ENCODE measurements around the gene CSHL1. TPM values are rescaled to one million over a fixed set of nuclear protein-coding genes. Genes with fewer than 3 reads are reported as not detected.
A peak's percentile ranks its signal among the peaks of the same experiment; 100 is the strongest.
"Not testable (repeated sequence)": the region's sequence is repeated elsewhere in the genome, so short reads cannot be mapped to it uniquely, and the experiment has no call there.

The CSHL1 gene
- total RNA-seq, 1 donor from 2014 or later = not detected

- no peak overlapping the region for H3K4me2 ChIP-seq (ENCODE audit: low read length)
- no peak overlapping the region for H3K27ac Mint-ChIP-seq (ENCODE audit: unreplicated experiment)
- no peaks in the 10 kb centered on the region for H3K79me2 ChIP-seq (ENCODE audit: insufficient read depth, low read length)
- no peaks in the 10 kb centered on the region for H4K20me1 ChIP-seq (ENCODE audit: insufficient read depth, low read length)
- no peaks in the 10 kb centered on the region for H3K4me1 Mint-ChIP-seq (ENCODE audit: low read depth, unreplicated experiment)
- H3K27me3 Mint-ChIP-seq (ENCODE audit: low read depth, unreplicated experiment) = peaks cover 51% of the 10 kb centered on the region
- no peaks in the 10 kb centered on the region for H3K9me3 ChIP-seq (ENCODE audit: insufficient read depth, low read depth, low read length)
- no peak overlapping the region for H3K4me3 Mint-ChIP-seq (ENCODE audit: unreplicated experiment)
- peaks cover 11% of the 10 kb centered on the region for H3K27me3 ChIP-seq (ENCODE audit: insufficient read depth, low read length)
- H3K9ac ChIP-seq (ENCODE audit: low read length) = no peak overlapping the region
- no peak for DNase-seq (ENCODE audit: low read depth)
- FAIRE-seq = no peak
- H3K4me1 ChIP-seq (ENCODE audit: insufficient read depth, low read length) = no peaks in the 10 kb centered on the region
- TF ChIP-seq CTCF (IDR thresholded peaks at IDR 0.05; ENCODE audit: insufficient read depth, low read depth, low read length) (no peak), EZH2 (IDR thresholded peaks at IDR 0.05; ENCODE audit: insufficient read depth, low read length) (no peak)
- no peak overlapping the region for H2AFZ ChIP-seq (ENCODE audit: low read depth, low read length)
- no peaks in the 10 kb centered on the region for H3K36me3 Mint-ChIP-seq (ENCODE audit: low read depth, unreplicated experiment)
- no peak overlapping the region for H3K4me3 ChIP-seq (ENCODE audit: insufficient read depth, low read depth, low read length)
- H3K36me3 ChIP-seq (ENCODE audit: insufficient read depth, low read length) = no peaks in the 10 kb centered on the region
- no peak overlapping the region for H3K27ac ChIP-seq (ENCODE audit: low read depth, low read length)
- no peaks in the 10 kb centered on the region for H3K9me3 Mint-ChIP-seq (ENCODE audit: unreplicated experiment)
Measured at GRCh38 chr17:63914471-63914870, 3.4 kb upstream of the CSHL1 start.

GRCh38 chr17:63911657-63912100, 621 bp upstream of the CSHL1 start:
- Mint-ChIP-seq H3K4me1 (ENCODE audit: low read depth, unreplicated experiment) (no peaks in the 10 kb centered on the region), H3K9me3 (ENCODE audit: unreplicated experiment) (no peaks in the 10 kb centered on the region), H3K36me3 (ENCODE audit: low read depth, unreplicated experiment) (no peaks in the 10 kb centered on the region), H3K27me3 (ENCODE audit: low read depth, unreplicated experiment) (peaks cover 38% of the 10 kb centered on the region), H3K4me3 (ENCODE audit: unreplicated experiment) (no peak overlapping the region), H3K27ac (ENCODE audit: unreplicated experiment) (no peak overlapping the region)
- Histone ChIP-seq H3K4me1 (ENCODE audit: insufficient read depth, low read length) (no peaks in the 10 kb centered on the region), H4K20me1 (ENCODE audit: insufficient read depth, low read length) (no peaks in the 10 kb centered on the region), H3K9ac (ENCODE audit: low read length) (no peak overlapping the region), H3K27me3 (ENCODE audit: insufficient read depth, low read length) (peaks cover 14% of the 10 kb centered on the region), H3K9me3 (ENCODE audit: insufficient read depth, low read depth, low read length) (no peaks in the 10 kb centered on the region), H2AFZ (ENCODE audit: low read depth, low read length) (no peak overlapping the region), H3K36me3 (ENCODE audit: insufficient read depth, low read length) (no peaks in the 10 kb centered on the region), H3K4me3 (ENCODE audit: insufficient read depth, low read depth, low read length) (no peak overlapping the region), H3K27ac (ENCODE audit: low read depth, low read length) (no peak overlapping the region), H3K79me2 (ENCODE audit: insufficient read depth, low read length) (no peaks in the 10 kb centered on the region), H3K4me2 (ENCODE audit: low read length) (no peak overlapping the region)
- DNase-seq (ENCODE audit: low read depth) = peak; percentile 3
- no peak for TF ChIP-seq EZH2 (IDR thresholded peaks at IDR 0.05; ENCODE audit: insufficient read depth, low read length)
- TF ChIP-seq CTCF (IDR thresholded peaks at IDR 0.05; ENCODE audit: insufficient read depth, low read depth, low read length) = peak; percentile 58
- FAIRE-seq = no peak

GRCh38 chr17:63910096-63910495, 962 bp downstream of the CSHL1 start:
- Mint-ChIP-seq H3K27me3 (ENCODE audit: low read depth, unreplicated experiment) (peaks cover 25% of the 10 kb centered on the region), H3K9me3 (ENCODE audit: unreplicated experiment) (no peaks in the 10 kb centered on the region), H3K4me1 (ENCODE audit: low read depth, unreplicated experiment) (no peaks in the 10 kb centered on the region), H3K4me3 (ENCODE audit: unreplicated experiment) (no peak overlapping the region), H3K36me3 (ENCODE audit: low read depth, unreplicated experiment) (no peaks in the 10 kb centered on the region), H3K27ac (ENCODE audit: unreplicated experiment) (no peak overlapping the region)
- no peak overlapping the region for H3K27ac ChIP-seq (ENCODE audit: low read depth, low read length)
- no peak overlapping the region for H3K4me2 ChIP-seq (ENCODE audit: low read length)
- H3K27me3 ChIP-seq (ENCODE audit: insufficient read depth, low read length) = peaks cover 11% of the 10 kb centered on the region
- no peak for FAIRE-seq
- no peaks in the 10 kb centered on the region for H3K4me1 ChIP-seq (ENCODE audit: insufficient read depth, low read length)
- H3K4me3 ChIP-seq (ENCODE audit: insufficient read depth, low read depth, low read length) = no peak overlapping the region
- DNase-seq (ENCODE audit: low read depth) = no peak
- no peaks in the 10 kb centered on the region for H3K9me3 ChIP-seq (ENCODE audit: insufficient read depth, low read depth, low read length)
- H3K9ac ChIP-seq (ENCODE audit: low read length) = no peak overlapping the region
- H3K79me2 ChIP-seq (ENCODE audit: insufficient read depth, low read length) = no peaks in the 10 kb centered on the region
- no peaks in the 10 kb centered on the region for H4K20me1 ChIP-seq (ENCODE audit: insufficient read depth, low read length)
- no peak overlapping the region for H2AFZ ChIP-seq (ENCODE audit: low read depth, low read length)
- no peak for TF ChIP-seq EZH2 (IDR thresholded peaks at IDR 0.05; ENCODE audit: insufficient read depth, low read length)
- TF ChIP-seq CTCF (IDR thresholded peaks at IDR 0.05; ENCODE audit: insufficient read depth, low read depth, low read length) = no peak
- no peaks in the 10 kb centered on the region for H3K36me3 ChIP-seq (ENCODE audit: insufficient read depth, low read length)

GRCh38 chr17:63909586-63909985, 1.5 kb downstream of the CSHL1 start:
- not testable (repeated sequence) for H3K4me3 ChIP-seq (ENCODE audit: insufficient read depth, low read depth, low read length); H3K9me3 ChIP-seq (ENCODE audit: insufficient read depth, low read depth, low read length); H3K36me3 Mint-ChIP-seq (ENCODE audit: low read depth, unreplicated experiment); H3K4me3 Mint-ChIP-seq (ENCODE audit: unreplicated experiment); H3K9ac ChIP-seq (ENCODE audit: low read length); H4K20me1 ChIP-seq (ENCODE audit: insufficient read depth, low read length); H3K36me3 ChIP-seq (ENCODE audit: insufficient read depth, low read length); H3K4me2 ChIP-seq (ENCODE audit: low read length); H3K4me1 Mint-ChIP-seq (ENCODE audit: low read depth, unreplicated experiment); FAIRE-seq; H3K9me3 Mint-ChIP-seq (ENCODE audit: unreplicated experiment); H2AFZ ChIP-seq (ENCODE audit: low read depth, low read length); H3K79me2 ChIP-seq (ENCODE audit: insufficient read depth, low read length); DNase-seq (ENCODE audit: low read depth); H3K4me1 ChIP-seq (ENCODE audit: insufficient read depth, low read length); H3K27ac Mint-ChIP-seq (ENCODE audit: unreplicated experiment); H3K27ac ChIP-seq (ENCODE audit: low read depth, low read length)
- H3K27me3 Mint-ChIP-seq (ENCODE audit: low read depth, unreplicated experiment) = peaks cover 21% of the 10 kb centered on the region
- peaks cover 11% of the 10 kb centered on the region for H3K27me3 ChIP-seq (ENCODE audit: insufficient read depth, low read length)
